Adrenal gland (tissue), 12 donors: ENCODE results near the gene CAMK2G. TPM values are rescaled to one million over a fixed set of nuclear protein-coding genes. Genes with fewer than 3 reads are reported as not detected.

ENCODE experiments used
- DNase-seq, 7 donors: peaks; one replicate each; pipeline ENCODE4 v3.0.0-alpha.2; 2019 to 2020
- H3K27ac ChIP-seq, 5 donors: fragments of 200-600 bp; sonication (generic) in 4 of 5; 1 replicate in 3 of 5; 2 replicates in 2 of 5; pipeline versions ENCODE4 v1.5.1 to v1.8.0; 2016 to 2020; ENCODE audit warnings: mild to moderate bottlenecking in 1 of 5
- H3K27me3 ChIP-seq: fragments of 200-600 bp; 2 replicates; pipeline ENCODE4 v1.8.0; 2021
- H3K36me3 ChIP-seq, 2 donors: fragments of 200-600 bp; replicated peaks in 1 of 2; 1 replicate in 1 of 2; 2 replicates in 1 of 2; pipeline versions ENCODE4 v1.5.1 to v1.8.0; 2018 to 2022
- H3K4me1 ChIP-seq, 2 donors: fragments of 200-600 bp; replicated peaks in 1 of 2; 1 replicate in 1 of 2; 2 replicates in 1 of 2; pipeline versions ENCODE4 v1.5.1 to v1.8.0; 2018 to 2021
- H3K4me3 ChIP-seq, 4 donors: fragments of 200-600 bp; sonication (generic) in 3 of 4; one replicate each; pipeline ENCODE4 v1.5.1; 2016 to 2018
- H3K9me3 ChIP-seq, 3 donors: fragments of 200-600 bp; sonication (generic) in 1 of 3; replicated peaks in 1 of 3; 1 replicate in 2 of 3; 2 replicates in 1 of 3; pipeline versions ENCODE4 v1.5.1 to v1.8.0; 2016 to 2021
- POLR2A ChIP-seq, 2 donors: fragments of 450-650 bp; IDR thresholded peaks; one replicate each; pipeline ENCODE4 v1.6.1; 2017; ENCODE audit warnings: antibody characterized with exemption in 2 of 2, mild to moderate bottlenecking in 2 of 2, moderate library complexity in 1 of 2
- WGBS, 4 donors: extraction: QIAGEN DNeasy Blood & Tissue Kit in 2 of 4; methylation state at CpG; one replicate each; pipeline versions ENCODE4 v1.1.5 to v1.1.7; 2013 to 2017; 5-methylcytosine and 5-hydroxymethylcytosine counted together
- intact Hi-C, 2 donors: fragments of 100-400 bp; cut with DNase I; formaldehyde crosslinking; loops; one replicate each; pipeline versions ENCODE4 v1.14.1 to v1.15.0; 2022 to 2023
- polyA plus RNA-seq, 3 donors: library from polyadenylated mRNA; stranded (reverse); fragments of 200-250 nt in 2 of 3; fragments of 350-450 nt in 1 of 3; fragmentation: Illumina TruSeq in 1 of 3; extraction: RNeasy Lipid Tissue Mini Kit (QIAGEN cat#74804) in 1 of 3; gene quantifications; one replicate each; pipeline ENCODE4 v1.2.3, GENCODE V29; 2013 to 2014
- total RNA-seq, 9 donors: library from RNA; depleted of rRNA in 4 of 9; stranded (reverse); fragments of >200 nt in 4 of 9; fragments of 120-200 nt in 1 of 9; fragmentation: NEBNext Ultra II Directional in 1 of 9; extraction: Animal tissue kit (Norgen Biotek cat#: 25700) in 1 of 9; gene quantifications; one replicate each; pipeline versions ENCODE4 v1.1.0 to v1.2.4, GENCODE V29; 2013 to 2023
- TF ChIP-seq, protein P1 (sequence below), 6 experiments: fragments of 450-650 bp in 4 of 6; fragments of 200-600 bp in 2 of 6; sonication (generic) in 1 of 6; IDR thresholded peaks; 1 replicate in 5 of 6; 2 replicates in 1 of 6; pipeline versions ENCODE4 v1.5.1 to v1.8.0; 2016 to 2021; ENCODE audit warnings: antibody characterized with exemption in 6 of 6, mild to moderate bottlenecking in 2 of 6, moderate library complexity in 1 of 6
- donor health status: healthy with polysubstance abuse.
- donor health status: Bipolar disorder and iron deficiency.
- donor health status: DM: yes; HTN: yes; CAD: no.
- donor health status: DM: no; HTN: no; CAD: no.
- donor health status: DM: no; HTN: no; CAD: no.
- donor health status: DM: yes; HTN: yes; CAD: no.

Gene CAMK2G
- total and polyA plus RNA-seq, 12 donors, result 12.7 to 27.3 (median 19.7) TPM

DNA sequence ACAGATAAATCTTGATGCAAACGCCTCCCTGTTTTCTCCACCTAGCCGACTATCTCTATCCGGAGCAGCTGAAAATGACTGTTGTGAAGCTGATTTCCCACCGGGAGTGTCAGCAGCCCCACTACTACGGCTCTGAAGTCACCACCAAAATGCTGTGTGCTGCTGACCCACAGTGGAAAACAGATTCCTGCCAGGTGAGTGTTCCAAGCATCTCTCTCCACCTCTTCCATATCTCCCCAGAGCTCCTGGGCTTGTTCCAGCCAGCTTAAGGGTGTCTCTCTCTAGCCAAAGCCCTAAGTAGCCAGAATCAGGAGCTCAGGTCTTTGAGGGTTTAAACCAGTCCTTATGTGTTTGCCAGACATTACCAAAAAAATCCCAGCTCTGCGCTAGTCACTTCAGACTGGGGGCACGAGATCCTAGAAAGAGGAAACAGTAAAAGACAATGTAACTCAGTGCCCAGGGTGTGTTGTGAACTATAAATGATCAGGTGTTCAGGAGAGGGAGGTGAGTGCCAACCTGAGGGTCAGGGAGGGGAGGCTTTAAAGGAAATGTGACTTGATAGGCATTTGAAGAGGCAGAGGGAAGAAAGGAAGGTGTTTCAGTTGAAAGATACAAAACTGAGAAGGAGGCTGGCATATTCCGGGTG, 41.0 kb upstream of the CAMK2G start:
- Histone ChIP-seq H3K4me3 (no peak overlapping the region), H3K27ac (no peak overlapping the region), H3K9me3 (no peaks in the 10 kb centered on the region), H3K27me3 (peaks cover 3% of the 10 kb centered on the region), H3K36me3 (no peaks in the 10 kb centered on the region), H3K4me1 (peaks cover 0 to 10% of the 10 kb centered on the region in 2 donors)
- WGBS, 4 donors, result 66 to 78% (median 72%) methylated on average over 8 of the region's 8 CpGs
- intact Hi-C loops, result no loop called here
- TF ChIP-seq, protein P1, sequence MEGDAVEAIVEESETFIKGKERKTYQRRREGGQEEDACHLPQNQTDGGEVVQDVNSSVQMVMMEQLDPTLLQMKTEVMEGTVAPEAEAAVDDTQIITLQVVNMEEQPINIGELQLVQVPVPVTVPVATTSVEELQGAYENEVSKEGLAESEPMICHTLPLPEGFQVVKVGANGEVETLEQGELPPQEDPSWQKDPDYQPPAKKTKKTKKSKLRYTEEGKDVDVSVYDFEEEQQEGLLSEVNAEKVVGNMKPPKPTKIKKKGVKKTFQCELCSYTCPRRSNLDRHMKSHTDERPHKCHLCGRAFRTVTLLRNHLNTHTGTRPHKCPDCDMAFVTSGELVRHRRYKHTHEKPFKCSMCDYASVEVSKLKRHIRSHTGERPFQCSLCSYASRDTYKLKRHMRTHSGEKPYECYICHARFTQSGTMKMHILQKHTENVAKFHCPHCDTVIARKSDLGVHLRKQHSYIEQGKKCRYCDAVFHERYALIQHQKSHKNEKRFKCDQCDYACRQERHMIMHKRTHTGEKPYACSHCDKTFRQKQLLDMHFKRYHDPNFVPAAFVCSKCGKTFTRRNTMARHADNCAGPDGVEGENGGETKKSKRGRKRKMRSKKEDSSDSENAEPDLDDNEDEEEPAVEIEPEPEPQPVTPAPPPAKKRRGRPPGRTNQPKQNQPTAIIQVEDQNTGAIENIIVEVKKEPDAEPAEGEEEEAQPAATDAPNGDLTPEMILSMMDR (IDR thresholded peaks at IDR 0.05), result no peak
- TF ChIP-seq POLR2A (IDR thresholded peaks at IDR 0.05), result no peak
- DNase-seq, result no peak

DNA sequence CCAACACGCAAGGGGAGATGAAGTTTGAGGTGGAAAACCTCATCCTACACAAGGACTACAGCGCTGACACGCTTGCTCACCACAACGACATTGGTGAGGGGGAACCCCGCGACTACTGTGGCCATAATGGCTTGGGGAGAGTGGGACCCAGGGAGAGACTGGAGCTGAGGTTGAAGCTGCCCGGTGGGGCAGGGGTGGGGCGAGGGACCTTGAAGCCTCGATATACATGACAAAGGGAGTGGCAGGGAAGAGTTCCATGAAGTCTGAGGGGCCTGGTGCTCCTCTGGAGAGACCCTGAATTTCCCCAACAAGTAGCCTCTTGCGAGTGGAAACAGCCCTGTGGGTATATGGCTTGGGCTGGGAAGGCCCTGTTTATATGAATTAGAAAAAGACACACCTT, 39.7 kb upstream of the CAMK2G start:
- TF ChIP-seq POLR2A (IDR thresholded peaks at IDR 0.05), result no peak
- TF ChIP-seq, protein P1 (IDR thresholded peaks at IDR 0.05), result no peak
- H3K4me1 ChIP-seq, result peaks cover 0 to 10% of the 10 kb centered on the region in 2 donors
- WGBS, 4 donors, result 74 to 82% (median 79%) methylated on average over 10 of the region's 10 CpGs

DNA sequence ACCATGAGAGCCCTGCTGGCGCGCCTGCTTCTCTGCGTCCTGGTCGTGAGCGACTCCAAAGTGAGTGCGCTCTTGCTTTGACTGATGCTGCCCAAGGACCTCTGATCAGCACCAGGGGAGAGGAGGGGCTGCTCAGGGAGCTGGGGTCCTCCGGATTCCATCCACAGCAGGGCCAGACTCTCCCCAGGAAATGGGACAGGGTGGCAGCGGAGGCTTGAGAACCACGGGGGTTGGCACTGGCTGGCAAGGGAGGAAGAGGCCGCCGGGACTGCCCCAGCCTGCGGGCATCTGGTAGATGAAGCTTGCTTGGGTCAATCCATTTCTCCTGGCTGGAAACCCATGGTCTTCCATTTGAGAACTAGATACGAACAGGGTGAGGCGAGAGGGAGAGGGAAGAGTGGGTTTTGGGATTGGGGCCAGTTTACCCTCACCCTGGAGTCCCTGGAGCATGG, 37.2 kb upstream of the CAMK2G start:
- Histone ChIP-seq H3K27me3 (peaks cover 3% of the 10 kb centered on the region), H3K4me3 (peak overlapping the region in 2 of 4 donors; percentile 56 to 58), H3K27ac (peak overlapping the region in 2 of 5 donors; percentile 52 to 65), H3K4me1 (peaks cover 0 to 20% of the 10 kb centered on the region in 2 donors), H3K9me3 (no peaks in the 10 kb centered on the region), H3K36me3 (no peaks in the 10 kb centered on the region)
- no peak for TF ChIP-seq POLR2A (IDR thresholded peaks at IDR 0.05)
- TF ChIP-seq, protein P1 (IDR thresholded peaks at IDR 0.05), result no peak
- DNase-seq, result peak in 1 of 7 donors; percentile 14
- intact Hi-C loops, result no loop called here
- WGBS, 4 donors, result 14 to 37% (median 18%) methylated on average over 1 to 14 of the region's 14 CpGs

More for the DNA sequence above, 39.7 kb upstream of the CAMK2G start:
- no peak for DNase-seq
- Histone ChIP-seq H3K9me3 (no peaks in the 10 kb centered on the region), H3K27ac (no peak overlapping the region), H3K27me3 (peaks cover 3% of the 10 kb centered on the region), H3K36me3 (no peaks in the 10 kb centered on the region), H3K4me3 (no peak overlapping the region)
- intact Hi-C loops, result no loop called here

DNA sequence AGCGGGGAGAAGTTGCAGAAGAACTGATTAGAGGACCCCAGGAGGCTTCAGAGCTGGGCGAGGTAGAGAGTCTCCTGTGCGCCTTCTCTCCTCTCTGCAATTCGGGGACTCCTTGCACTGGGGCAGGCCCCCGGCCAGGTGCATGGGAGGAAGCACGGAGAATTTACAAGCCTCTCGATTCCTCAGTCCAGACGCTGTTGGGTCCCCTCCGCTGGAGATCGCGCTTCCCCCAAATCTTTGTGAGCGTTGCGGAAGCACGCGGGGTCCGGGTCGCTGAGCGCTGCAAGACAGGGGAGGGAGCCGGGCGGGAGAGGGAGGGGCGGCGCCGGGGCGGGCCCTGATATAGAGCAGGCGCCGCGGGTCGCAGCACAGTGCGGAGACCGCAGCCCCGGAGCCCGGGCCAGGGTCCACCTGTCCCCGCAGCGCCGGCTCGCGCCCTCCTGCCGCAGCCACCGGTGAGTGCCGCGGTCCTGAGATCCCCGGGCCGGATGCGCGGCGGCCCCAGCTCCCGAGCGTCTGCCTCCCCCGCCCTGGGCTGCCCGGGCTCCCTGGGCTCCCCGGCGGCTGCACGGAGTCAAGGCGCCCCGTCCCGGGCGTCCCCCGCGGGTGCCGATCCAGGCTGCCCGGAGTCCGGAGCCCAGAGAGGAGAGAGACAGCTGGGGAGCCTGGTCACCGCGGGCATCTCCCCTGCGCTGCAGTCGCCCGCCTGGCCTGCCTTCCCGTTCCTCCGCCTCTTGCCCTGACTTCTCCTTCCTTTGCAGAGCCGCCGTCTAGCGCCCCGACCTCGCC, 36.6 kb upstream of the CAMK2G start, which contains the start of gene PLAU:
Gene PLAU (plus strand): TSS at position 369 of the 789 bp plus-strand sequence. CDS start 424 bp downstream, outside the sequence.
- no peaks in the 10 kb centered on the region for H3K9me3 ChIP-seq
- peaks cover 0 to 23% of the 10 kb centered on the region in 2 donors for H3K4me1 ChIP-seq
- H3K27ac ChIP-seq, result peak within 1 kb of the TSS in 2 of 5 donors; percentile 52 to 65
- peak within 1 kb of the TSS in 2 of 4 donors; percentile 56 to 58 for H3K4me3 ChIP-seq
- peaks cover 3% of the 10 kb centered on the region for H3K27me3 ChIP-seq
- intact Hi-C loops, result no loop called here
- WGBS, 4 donors, result 2 to 9% (median 5%) methylated on average over 10 to 74 of the region's 74 CpGs
- DNase-seq, result peak in 4 of 7 donors; percentile 21 to 38 (median 28)
- peak in 1 of 2 donors; percentile 20 for TF ChIP-seq POLR2A (IDR thresholded peaks at IDR 0.05)
- TF ChIP-seq, protein P1 (IDR thresholded peaks at IDR 0.05), result no peak
- no peaks in the 10 kb centered on the region for H3K36me3 ChIP-seq
